Measurements from ENCODE around the gene ZNF445. TPM values are rescaled to one million over a fixed set of nuclear protein-coding genes. Genes with fewer than 3 reads are reported as not detected.

ZNF445 gene
- total RNA-seq: 9.9 and 10.5 TPM in 2 replicates

DNA sequence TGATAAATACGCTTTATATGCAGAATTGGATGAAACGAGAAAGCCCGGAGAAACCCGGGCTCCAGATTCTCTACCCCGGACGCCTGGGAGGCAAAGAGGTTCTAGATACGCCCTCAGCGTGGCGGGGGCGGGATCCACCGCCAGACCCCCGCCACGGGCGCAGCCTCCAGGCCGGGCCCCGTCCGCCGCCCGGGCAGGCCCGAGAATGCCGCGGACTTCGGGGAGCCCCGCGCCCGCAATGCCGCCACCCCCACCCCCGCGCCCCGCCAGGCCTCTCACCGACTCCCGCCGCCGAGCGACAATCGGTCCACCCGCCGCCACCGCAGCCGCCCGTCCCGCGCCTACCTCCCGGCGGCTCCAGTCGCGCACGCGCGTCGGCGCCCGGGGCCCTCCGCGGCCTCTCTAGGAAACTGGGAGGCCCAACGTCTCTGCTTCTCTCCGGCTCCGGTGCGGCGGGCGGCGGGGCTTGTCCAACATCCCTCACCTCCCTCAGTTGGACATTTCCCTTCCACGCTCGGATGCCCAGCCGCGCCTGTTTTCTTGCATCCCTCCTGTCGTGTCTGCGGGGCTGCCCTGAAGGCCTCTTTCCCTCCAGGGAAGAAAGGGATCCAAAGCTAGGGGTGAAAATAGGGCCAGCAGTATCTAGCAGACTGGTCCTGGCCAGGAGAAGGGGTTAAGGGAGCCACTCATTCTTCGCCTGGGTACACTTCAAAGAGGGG is at the start of gene ZNF445:
ZNF445 (minus strand) TSS at position 359 of the 719 bp plus-strand sequence. CDS start 22,121 bp downstream, outside the sequence.

Other genes with a start within 250 kb of the ZNF445 start
- not detected in 2 replicates for gene TOPAZ1, start 235.8 kb downstream of the ZNF445 start, total RNA-seq
- gene TCAIM, start 138.9 kb downstream of the ZNF445 start, total RNA-seq: 34.1 and 42.8 TPM in 2 replicates
- gene ZKSCAN7, start 77.5 kb upstream of the ZNF445 start, total RNA-seq: 9.0 and 11.1 TPM in 2 replicates
- gene ZNF660, start 107.3 kb upstream of the ZNF445 start, total RNA-seq: 1.6 and 2.5 TPM in 2 replicates
- 19.1 and 23.0 TPM in 2 replicates for gene ZNF197, start 147.4 kb upstream of the ZNF445 start, total RNA-seq
- 8.8 and 14.1 TPM in 2 replicates for gene ZNF35, start 171.1 kb upstream of the ZNF445 start, total RNA-seq
- 3.6 and 6.0 TPM in 2 replicates for gene ZNF502, start 235.0 kb upstream of the ZNF445 start, total RNA-seq